ENCODE results near the gene HMGB4. TPM values are rescaled to one million over a fixed set of nuclear protein-coding genes. Genes with fewer than 3 reads are reported as not detected.

HMGB4 gene, protein sequence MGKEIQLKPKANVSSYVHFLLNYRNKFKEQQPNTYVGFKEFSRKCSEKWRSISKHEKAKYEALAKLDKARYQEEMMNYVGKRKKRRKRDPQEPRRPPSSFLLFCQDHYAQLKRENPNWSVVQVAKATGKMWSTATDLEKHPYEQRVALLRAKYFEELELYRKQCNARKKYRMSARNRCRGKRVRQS
- not detected for total RNA-seq
- not detected for polyA plus RNA-seq

DNA sequence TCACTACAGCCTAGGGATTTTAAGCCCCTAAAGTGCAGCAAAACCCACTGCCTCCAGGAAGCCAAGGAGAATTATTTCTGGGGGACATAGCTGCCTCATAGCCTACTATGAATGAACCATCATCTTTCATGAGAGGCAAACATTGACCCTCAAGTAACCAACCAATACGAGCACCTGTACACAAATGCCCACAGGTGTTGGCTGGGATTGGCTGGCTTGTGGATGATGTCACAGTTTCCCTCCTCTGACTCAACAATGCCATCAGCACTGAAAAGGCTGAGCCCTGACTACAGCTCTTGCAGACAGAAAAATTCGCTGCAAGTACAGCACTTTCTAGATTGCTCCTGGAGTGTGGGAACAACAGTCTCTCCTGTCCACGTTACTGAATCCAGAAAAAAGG, at the start of gene HMGB4:
Gene HMGB4 (plus strand): TSS at position 301 of the 400 bp plus-strand sequence. CDS start 113 bp downstream, outside the sequence.
- no peak within 1 kb of the TSS for H3K4me3 ChIP-seq
- H3K4me1 ChIP-seq = no peaks in the 10 kb centered on the region
- H3K27ac ChIP-seq = no peak within 1 kb of the TSS
- TF ChIP-seq, protein P1, sequence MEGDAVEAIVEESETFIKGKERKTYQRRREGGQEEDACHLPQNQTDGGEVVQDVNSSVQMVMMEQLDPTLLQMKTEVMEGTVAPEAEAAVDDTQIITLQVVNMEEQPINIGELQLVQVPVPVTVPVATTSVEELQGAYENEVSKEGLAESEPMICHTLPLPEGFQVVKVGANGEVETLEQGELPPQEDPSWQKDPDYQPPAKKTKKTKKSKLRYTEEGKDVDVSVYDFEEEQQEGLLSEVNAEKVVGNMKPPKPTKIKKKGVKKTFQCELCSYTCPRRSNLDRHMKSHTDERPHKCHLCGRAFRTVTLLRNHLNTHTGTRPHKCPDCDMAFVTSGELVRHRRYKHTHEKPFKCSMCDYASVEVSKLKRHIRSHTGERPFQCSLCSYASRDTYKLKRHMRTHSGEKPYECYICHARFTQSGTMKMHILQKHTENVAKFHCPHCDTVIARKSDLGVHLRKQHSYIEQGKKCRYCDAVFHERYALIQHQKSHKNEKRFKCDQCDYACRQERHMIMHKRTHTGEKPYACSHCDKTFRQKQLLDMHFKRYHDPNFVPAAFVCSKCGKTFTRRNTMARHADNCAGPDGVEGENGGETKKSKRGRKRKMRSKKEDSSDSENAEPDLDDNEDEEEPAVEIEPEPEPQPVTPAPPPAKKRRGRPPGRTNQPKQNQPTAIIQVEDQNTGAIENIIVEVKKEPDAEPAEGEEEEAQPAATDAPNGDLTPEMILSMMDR (IDR thresholded peaks at IDR 0.05) = no peak
- H3K9me3 ChIP-seq = no peaks in the 10 kb centered on the region
- DNase-seq (no peak), FAIRE-seq (no peak), ATAC-seq (no peak)
- no peaks in the 10 kb centered on the region for H3K36me3 ChIP-seq
- WGBS, 2 donors = 62 to 67% methylated on average over 3 of the region's 3 CpGs
- intact Hi-C loops (cut with DNase I) = no loop called here
- no peaks in the 10 kb centered on the region for H3K27me3 ChIP-seq

DNA sequence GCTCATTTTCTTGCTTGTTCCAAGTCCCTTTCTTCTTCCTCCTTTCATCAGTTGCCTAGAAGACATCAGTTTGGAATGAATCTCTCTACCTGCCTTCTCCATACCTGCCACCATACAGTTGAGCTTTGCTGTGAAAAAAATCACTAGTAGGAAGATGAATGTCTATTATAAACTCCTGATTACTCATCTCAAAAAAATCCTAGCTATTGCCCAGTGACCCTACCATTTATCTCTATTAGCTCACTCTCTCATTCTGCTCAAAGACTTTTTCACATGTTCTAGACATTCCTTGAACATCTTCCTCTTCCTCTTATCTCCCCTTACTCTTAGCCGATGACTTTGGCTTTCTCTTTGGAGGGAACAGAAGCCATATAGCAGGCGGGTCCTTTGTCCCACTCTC, 49.7 kb upstream of the HMGB4 start:
- H3K27me3 ChIP-seq = no peaks in the 10 kb centered on the region
- WGBS, 2 donors = 70 to 89% methylated on average over 2 of the region's 2 CpGs
- H3K4me1 ChIP-seq = no peaks in the 10 kb centered on the region
- H3K27ac ChIP-seq = no peak overlapping the region
- ATAC-seq (no peak), DNase-seq (no peak), FAIRE-seq (no peak)
- intact Hi-C loops (cut with DNase I) = no loop called here
- H3K4me3 ChIP-seq = no peak overlapping the region
- H3K9me3 ChIP-seq = no peaks in the 10 kb centered on the region
- TF ChIP-seq, protein P1 (IDR thresholded peaks at IDR 0.05) = no peak
- no peaks in the 10 kb centered on the region for H3K36me3 ChIP-seq

DNA sequence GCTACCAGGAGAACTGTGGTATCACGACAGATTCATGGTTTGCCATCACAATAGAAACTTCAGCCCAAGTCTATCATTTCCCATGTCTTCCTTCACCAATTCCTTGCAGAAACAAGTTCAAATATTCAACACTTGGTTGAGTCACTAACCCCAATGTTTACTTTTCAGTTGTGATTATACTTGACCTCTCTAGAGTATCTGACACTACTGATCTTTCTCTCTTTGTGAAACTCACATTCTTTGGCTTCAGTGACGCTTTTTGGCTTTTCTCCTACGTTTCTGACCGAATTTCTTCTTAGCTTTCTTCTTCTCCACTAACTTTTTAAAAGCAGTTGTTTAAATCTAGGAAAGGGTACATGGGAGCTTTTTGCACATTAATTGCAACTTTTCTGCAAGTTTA, 48.8 kb upstream of the HMGB4 start:
- no peak for FAIRE-seq
- Histone ChIP-seq H3K36me3 (no peaks in the 10 kb centered on the region), H3K4me3 (no peak overlapping the region), H3K27ac (no peak overlapping the region), H3K9me3 (no peaks in the 10 kb centered on the region), H3K4me1 (no peaks in the 10 kb centered on the region), H3K27me3 (no peaks in the 10 kb centered on the region)
- WGBS, 2 donors = 49 to 65% methylated on average over 4 of the region's 4 CpGs
- TF ChIP-seq, protein P1 (IDR thresholded peaks at IDR 0.05) = no peak
- DNase-seq = no peak
- ATAC-seq = no peak
- intact Hi-C loops (cut with DNase I) = no loop called here

DNA sequence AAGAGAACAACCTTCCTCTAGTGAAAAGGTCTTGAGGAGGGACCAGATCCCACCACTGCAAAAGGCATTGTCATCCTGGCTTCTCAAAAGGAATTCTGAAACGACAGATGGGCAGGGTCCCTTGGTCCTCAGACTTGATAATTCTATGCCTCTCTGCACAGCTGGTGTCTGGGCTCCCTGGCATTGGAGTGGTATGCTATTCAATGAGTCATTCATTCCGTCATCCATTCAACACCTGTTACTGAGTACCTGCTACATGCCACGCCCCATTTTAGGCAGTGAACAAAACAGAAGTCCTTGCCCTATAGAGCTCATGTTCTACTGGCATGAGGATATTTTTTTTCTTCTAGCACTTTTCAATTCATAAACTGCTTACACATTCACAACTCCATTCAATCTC, 45.8 kb upstream of the HMGB4 start:
- intact Hi-C loops (cut with DNase I) = no loop called here
- peak in 1 of 6 donors; percentile 10 for DNase-seq
- H3K27me3 ChIP-seq = no peaks in the 10 kb centered on the region
- no peak for FAIRE-seq
- no peaks in the 10 kb centered on the region for H3K4me1 ChIP-seq
- H3K36me3 ChIP-seq = no peaks in the 10 kb centered on the region
- H3K27ac ChIP-seq = no peak overlapping the region
- no peak overlapping the region for H3K4me3 ChIP-seq
- ATAC-seq = no peak
- TF ChIP-seq, protein P1 (IDR thresholded peaks at IDR 0.05) = no peak
- WGBS, 2 donors = 39 to 61% methylated on average over 3 of the region's 3 CpGs
- no peaks in the 10 kb centered on the region for H3K9me3 ChIP-seq

DNA sequence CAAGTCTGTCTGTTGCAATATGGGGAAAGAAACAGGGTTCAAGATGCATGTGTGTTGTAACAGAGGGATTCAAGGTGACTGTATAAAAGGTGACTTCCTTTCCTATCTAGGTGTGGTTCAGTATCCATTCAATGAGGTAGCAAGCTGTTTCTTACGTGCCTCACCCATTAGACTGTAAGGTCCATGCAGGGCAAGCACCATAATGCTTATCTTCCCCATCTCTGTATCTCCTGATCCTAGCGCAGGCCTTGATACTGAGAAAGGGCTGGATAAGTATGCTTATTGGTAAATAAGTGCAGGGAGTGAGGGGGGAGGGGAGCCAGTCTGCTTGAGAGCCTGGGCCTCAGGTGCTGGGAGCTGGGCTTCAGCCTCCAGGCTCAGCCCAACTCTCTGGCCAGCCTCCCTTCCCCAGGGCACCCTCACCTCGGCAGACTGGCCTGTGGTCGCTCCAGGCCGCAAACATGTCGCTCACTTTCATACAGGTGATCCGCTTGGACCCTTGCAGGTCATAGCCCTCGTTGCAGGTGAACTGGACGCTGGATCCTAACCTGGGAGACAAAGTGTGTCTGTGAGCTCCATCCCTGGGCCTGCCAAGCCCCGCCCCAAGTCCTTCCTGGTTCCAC, 44.5 kb upstream of the HMGB4 start:
- 76 to 79% methylated on average over 10 of the region's 10 CpGs for WGBS, 2 donors
- TF ChIP-seq, protein P1 (IDR thresholded peaks at IDR 0.05) = no peak
- ATAC-seq (no peak), FAIRE-seq (no peak), DNase-seq (no peak)
- Histone ChIP-seq H3K27me3 (no peaks in the 10 kb centered on the region), H3K9me3 (no peaks in the 10 kb centered on the region), H3K27ac (no peak overlapping the region), H3K4me1 (no peaks in the 10 kb centered on the region), H3K36me3 (no peaks in the 10 kb centered on the region), H3K4me3 (no peak overlapping the region)
- intact Hi-C loops (cut with DNase I) = no loop called here

Measured in pancreas (tissue), 10 donors.